H1 (cell line): Measurements from ENCODE around the gene MMP24OS. TPM values are rescaled to one million over a fixed set of nuclear protein-coding genes. Genes with fewer than 3 reads are reported as not detected.

Experiments used
- CBX8 ChIP-seq: fragments of 300-800, 300-1000 bp; sonication (generic); IDR thresholded peaks from 2 replicates; pipeline ENCODE4 v1.7.1; 2016; ENCODE audit warnings: low read depth, low read length, borderline replicate concordance
- GABPA ChIP-seq: IDR thresholded peaks from 2 replicates; pipeline ENCODE4 v1.6.1; 2011; ENCODE audit warnings: mild to moderate bottlenecking, low read length, moderate library complexity, borderline replicate concordance; ENCODE audit not compliant: insufficient read depth
- HDAC2 ChIP-seq, 2 experiments: fragments of 300-600 bp in 1 of 2; sonication (generic) in 1 of 2; IDR thresholded peaks; 2 replicates each; pipeline ENCODE4 v1.6.1; 2011 to 2012; ENCODE audit warnings: low read depth in 2 of 2, low read length in 2 of 2, mild to moderate bottlenecking in 2 of 2, moderate library complexity in 2 of 2, borderline replicate concordance in 1 of 2, inconsistent platforms in 1 of 2
- polyA plus RNA-seq, 7 experiments: library from polyadenylated mRNA; depleted of rRNA in 3 of 7; stranded (reverse) in 5 of 7; unstranded in 2 of 7; fragments of >200 nt in 5 of 7; fragments of 200-250 nt in 2 of 7; gene quantifications; 1 replicate in 5 of 7; 2 replicates in 1 of 7; 4 replicates in 1 of 7; pipeline versions ENCODE4 v1.2.1 to v1.2.3, GENCODE V29; 2011 to 2013; ENCODE audit warnings: missing spikeins in 2 of 7, mixed read lengths in 2 of 7
- total RNA-seq: library from RNA; stranded (reverse); fragmentation: NEBNext Ultra II Directional; extraction: Animal tissue kit (Norgen Biotek cat#: 25700); gene quantifications from 2 replicates; pipeline ENCODE4 v1.2.1, GENCODE V29; 2021

MMP24OS gene
- total and polyA plus RNA-seq, 2 of the 8 experiments (the other 6 are each of a cell fraction or from before 2014, with no cell fraction given): 19.0 to 21.3 TPM

- TF ChIP-seq GABPA: no peak
- no peak for TF ChIP-seq CBX8
- TF ChIP-seq HDAC2 (IDR thresholded peaks at IDR 0.05; ENCODE audit: borderline replicate concordance in 1 of 2, low read depth in 2 of 2, low read length in 2 of 2): no peak
These were observed 9.1 kb upstream of the MMP24OS start (continued) for GRCh38 chr20:35286899-35287508.
